Chondrocyte (in vitro differentiated cells): ENCODE measurements around the gene TMCC1. TPM values are rescaled to one million over a fixed set of nuclear protein-coding genes. Genes with fewer than 3 reads are reported as not detected.

ENCODE experiments used
- DNase-seq: peaks from one replicate; pipeline ENCODE4 v3.0.0; 2021; ENCODE audit warnings: mixed read lengths, low spot score
- H3K27ac Mint-ChIP-seq: one replicate; pipeline ENCODE4 v1.8.0; 2021; ENCODE audit warnings: mild to moderate bottlenecking, moderate library complexity, mixed read lengths; ENCODE audit not compliant: unreplicated experiment
- H3K27me3 Mint-ChIP-seq: 2 replicates; pipeline ENCODE4 v1.8.0; 2021; ENCODE audit warnings: low read depth, mixed read lengths
- H3K36me3 Mint-ChIP-seq: 2 replicates; pipeline ENCODE4 v1.8.0; 2021; ENCODE audit warnings: low read depth, mixed read lengths
- H3K4me1 Mint-ChIP-seq: 2 replicates; pipeline ENCODE4 v1.8.0; 2021; ENCODE audit warnings: low read depth, mild to moderate bottlenecking, mixed read lengths
- H3K4me3 Mint-ChIP-seq: one replicate; pipeline ENCODE4 v1.8.0; 2021; ENCODE audit warnings: mild to moderate bottlenecking, moderate library complexity, mixed read lengths; ENCODE audit not compliant: unreplicated experiment
- H3K9me3 Mint-ChIP-seq: 2 replicates; pipeline ENCODE4 v1.8.0; 2021; ENCODE audit warnings: low read depth, mixed read lengths
- total RNA-seq: library from RNA; stranded (reverse); gene quantifications from 3 replicates; pipeline ENCODE4 v1.2.1, GENCODE V29; 2021
- TF ChIP-seq, protein P1 (sequence below): fragments of 200-600 bp; sonication (generic); IDR thresholded peaks from 2 replicates; pipeline ENCODE4 v1.5.0; 2021; ENCODE audit warnings: antibody characterized with exemption, mild to moderate bottlenecking, moderate library complexity

The TMCC1 gene
- total RNA-seq, 1 donor from 2014 or later = 34.3 TPM

DNA sequence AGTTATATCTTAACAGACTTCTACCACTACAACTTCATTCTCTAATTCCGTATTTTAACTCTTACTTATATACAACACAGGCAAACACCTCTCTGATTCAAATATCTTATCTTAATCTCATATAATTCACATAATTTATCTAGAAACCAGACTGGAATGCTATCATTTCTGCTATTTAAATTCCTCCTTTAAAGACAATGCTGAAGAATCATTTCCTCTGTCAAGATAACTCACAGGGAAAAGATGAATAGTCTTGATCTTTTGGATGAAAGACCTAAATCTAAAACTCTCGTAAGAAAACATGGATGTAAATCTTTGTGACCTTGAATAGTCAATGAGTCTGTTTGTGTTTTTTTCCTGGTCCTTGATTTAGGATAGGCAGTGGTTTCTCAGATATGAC lies 151.7 kb downstream of the TMCC1 start:
- no peak overlapping the region for H3K27ac Mint-ChIP-seq
- H3K4me3 Mint-ChIP-seq = no peak overlapping the region
- no peaks in the 10 kb centered on the region for H3K36me3 Mint-ChIP-seq
- TF ChIP-seq, protein P1, sequence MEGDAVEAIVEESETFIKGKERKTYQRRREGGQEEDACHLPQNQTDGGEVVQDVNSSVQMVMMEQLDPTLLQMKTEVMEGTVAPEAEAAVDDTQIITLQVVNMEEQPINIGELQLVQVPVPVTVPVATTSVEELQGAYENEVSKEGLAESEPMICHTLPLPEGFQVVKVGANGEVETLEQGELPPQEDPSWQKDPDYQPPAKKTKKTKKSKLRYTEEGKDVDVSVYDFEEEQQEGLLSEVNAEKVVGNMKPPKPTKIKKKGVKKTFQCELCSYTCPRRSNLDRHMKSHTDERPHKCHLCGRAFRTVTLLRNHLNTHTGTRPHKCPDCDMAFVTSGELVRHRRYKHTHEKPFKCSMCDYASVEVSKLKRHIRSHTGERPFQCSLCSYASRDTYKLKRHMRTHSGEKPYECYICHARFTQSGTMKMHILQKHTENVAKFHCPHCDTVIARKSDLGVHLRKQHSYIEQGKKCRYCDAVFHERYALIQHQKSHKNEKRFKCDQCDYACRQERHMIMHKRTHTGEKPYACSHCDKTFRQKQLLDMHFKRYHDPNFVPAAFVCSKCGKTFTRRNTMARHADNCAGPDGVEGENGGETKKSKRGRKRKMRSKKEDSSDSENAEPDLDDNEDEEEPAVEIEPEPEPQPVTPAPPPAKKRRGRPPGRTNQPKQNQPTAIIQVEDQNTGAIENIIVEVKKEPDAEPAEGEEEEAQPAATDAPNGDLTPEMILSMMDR = no peak
- peaks cover 33% of the 10 kb centered on the region for H3K4me1 Mint-ChIP-seq
- H3K9me3 Mint-ChIP-seq = no peaks in the 10 kb centered on the region
- no peaks in the 10 kb centered on the region for H3K27me3 Mint-ChIP-seq
- DNase-seq = no peak

DNA sequence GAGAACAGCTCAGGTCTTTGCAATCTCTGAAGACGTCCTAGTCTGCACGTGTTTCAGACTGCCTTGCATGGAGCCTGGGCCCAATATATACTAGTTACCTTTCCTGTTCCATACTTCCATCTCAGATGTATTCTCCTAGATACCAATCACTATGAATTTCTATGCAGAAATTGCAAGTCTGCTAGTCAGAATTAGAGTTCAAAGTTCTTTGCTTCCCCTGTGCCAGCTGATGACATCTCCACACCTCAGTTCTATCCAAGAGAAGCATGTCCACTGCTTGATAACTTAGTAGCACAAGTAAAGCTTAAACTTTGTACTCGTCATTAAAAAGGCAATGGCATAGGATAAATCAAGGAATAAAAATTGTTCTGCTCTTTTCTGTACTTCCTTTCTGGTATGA lies 153.4 kb downstream of the TMCC1 start:
- no peak for DNase-seq
- Mint-ChIP-seq H3K27me3 (no peaks in the 10 kb centered on the region), H3K4me1 (peaks cover 25% of the 10 kb centered on the region), H3K27ac (no peak overlapping the region), H3K9me3 (no peaks in the 10 kb centered on the region), H3K36me3 (peaks cover 1% of the 10 kb centered on the region), H3K4me3 (no peak overlapping the region)
- TF ChIP-seq, protein P1 = no peak

DNA sequence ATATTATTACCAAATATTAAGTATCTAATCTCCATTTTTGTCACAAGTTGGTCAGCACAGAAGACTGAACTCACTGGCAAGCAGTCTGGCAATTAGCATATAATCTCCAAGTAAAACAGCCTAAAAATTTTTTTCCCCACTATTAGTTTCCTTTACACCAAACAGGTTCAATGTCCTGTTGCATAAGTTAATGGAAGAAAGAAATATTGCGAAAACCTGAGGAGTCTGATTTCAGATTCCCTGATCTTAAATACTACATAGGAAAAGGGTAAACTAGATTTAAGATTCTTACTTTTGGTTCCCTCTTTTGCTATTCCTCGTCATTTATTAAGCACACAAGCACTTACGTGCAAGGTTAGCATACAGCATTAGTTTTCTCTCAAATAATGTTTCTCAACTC lies 153.9 kb downstream of the TMCC1 start:
- TF ChIP-seq, protein P1 = no peak
- Mint-ChIP-seq H3K27ac (no peak overlapping the region), H3K9me3 (no peaks in the 10 kb centered on the region), H3K4me1 (peaks cover 21% of the 10 kb centered on the region), H3K27me3 (no peaks in the 10 kb centered on the region), H3K36me3 (peaks cover 1% of the 10 kb centered on the region), H3K4me3 (no peak overlapping the region)
- DNase-seq = no peak

DNA sequence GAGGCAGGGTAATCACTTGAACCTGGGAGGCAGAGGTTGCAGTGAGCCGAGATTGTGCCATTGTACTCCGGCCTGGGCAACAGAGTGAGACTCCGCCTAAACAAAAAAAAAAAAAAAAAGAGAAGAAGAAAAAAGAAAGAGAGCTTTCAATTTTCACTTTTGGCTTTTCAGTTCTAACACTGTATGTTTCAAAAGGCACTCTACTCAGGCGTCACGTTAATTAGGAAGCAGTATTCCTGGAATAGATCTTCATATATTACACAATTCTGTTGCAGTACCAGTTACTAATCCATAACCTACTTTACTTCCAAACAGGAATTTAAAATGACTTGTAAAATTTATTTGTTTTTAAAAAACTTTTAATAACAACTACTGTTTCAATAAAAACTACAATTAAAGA lies 155.3 kb downstream of the TMCC1 start:
- TF ChIP-seq, protein P1 = no peak
- Mint-ChIP-seq H3K4me3 (no peak overlapping the region), H3K36me3 (peaks cover 1% of the 10 kb centered on the region), H3K27ac (no peak overlapping the region), H3K27me3 (no peaks in the 10 kb centered on the region), H3K4me1 (peaks cover 28% of the 10 kb centered on the region), H3K9me3 (no peaks in the 10 kb centered on the region)
- DNase-seq = no peak

DNA sequence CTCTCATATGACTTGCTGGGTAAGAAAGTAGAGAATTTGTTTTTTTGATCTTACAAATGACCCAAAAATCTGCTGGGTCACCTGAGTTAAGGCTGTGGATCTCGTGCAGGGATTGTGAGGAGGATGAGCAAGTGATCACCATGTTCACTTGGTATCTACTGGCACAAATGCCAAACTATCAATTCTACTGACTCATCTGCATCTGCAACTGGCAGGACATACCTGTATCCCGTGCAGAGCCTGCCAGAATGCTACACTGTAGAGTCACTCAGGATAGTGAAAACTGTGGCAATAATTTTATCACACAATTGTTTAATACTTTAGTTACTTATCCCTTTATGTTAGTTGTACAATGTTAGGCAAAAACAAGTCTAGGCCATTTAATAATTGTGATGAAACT lies 157.4 kb downstream of the TMCC1 start:
- Mint-ChIP-seq H3K36me3 (peaks cover 1% of the 10 kb centered on the region), H3K27ac (no peak overlapping the region), H3K9me3 (no peaks in the 10 kb centered on the region), H3K27me3 (no peaks in the 10 kb centered on the region), H3K4me1 (peaks cover 22% of the 10 kb centered on the region), H3K4me3 (no peak overlapping the region)
- TF ChIP-seq, protein P1 = no peak
- DNase-seq = no peak
